Progenitor cell of endocrine pancreas (in vitro differentiated cells): ENCODE measurements around the gene TLCD2. TPM values are rescaled to one million over a fixed set of nuclear protein-coding genes. Genes with fewer than 3 reads are reported as not detected.

Experiments
- DNase-seq: peaks from one replicate; pipeline ENCODE4 v3.0.0; 2021; ENCODE audit warnings: low spot score; ENCODE audit not compliant: unreplicated experiment
- H3K27ac Mint-ChIP-seq: 2 replicates; pipeline ENCODE4 v1.8.0; 2021; ENCODE audit warnings: mild to moderate bottlenecking, moderate library complexity, mixed read lengths
- H3K27me3 Mint-ChIP-seq: 2 replicates; pipeline ENCODE4 v1.8.0; 2021; ENCODE audit warnings: mixed read lengths
- H3K36me3 Mint-ChIP-seq: 2 replicates; pipeline ENCODE4 v1.8.0; 2022; ENCODE audit warnings: mixed read lengths; ENCODE audit not compliant: insufficient read depth
- H3K4me1 Mint-ChIP-seq: 2 replicates; pipeline ENCODE4 v1.8.0; 2021; ENCODE audit warnings: low read depth, mixed read lengths
- H3K4me3 Mint-ChIP-seq: 2 replicates; pipeline ENCODE4 v1.8.0; 2021; ENCODE audit warnings: low read depth, mild to moderate bottlenecking, moderate library complexity, mixed read lengths
- H3K9me3 Mint-ChIP-seq: 2 replicates; pipeline ENCODE4 v1.8.0; 2021; ENCODE audit warnings: low read depth, mixed read lengths
- total RNA-seq: library from RNA; stranded (reverse); gene quantifications from 2 replicates; pipeline ENCODE4 v1.2.1, GENCODE V29; 2021
- TF ChIP-seq, protein P1 (sequence below): fragments of 200-600 bp; sonication (generic); IDR thresholded peaks from one replicate; pipeline ENCODE4 v1.5.0; 2021; ENCODE audit warnings: antibody characterized with exemption, mild to moderate bottlenecking; ENCODE audit not compliant: unreplicated experiment

Gene TLCD2
- total RNA-seq, 1 donor from 2014 or later, result 2.7 TPM

DNA sequence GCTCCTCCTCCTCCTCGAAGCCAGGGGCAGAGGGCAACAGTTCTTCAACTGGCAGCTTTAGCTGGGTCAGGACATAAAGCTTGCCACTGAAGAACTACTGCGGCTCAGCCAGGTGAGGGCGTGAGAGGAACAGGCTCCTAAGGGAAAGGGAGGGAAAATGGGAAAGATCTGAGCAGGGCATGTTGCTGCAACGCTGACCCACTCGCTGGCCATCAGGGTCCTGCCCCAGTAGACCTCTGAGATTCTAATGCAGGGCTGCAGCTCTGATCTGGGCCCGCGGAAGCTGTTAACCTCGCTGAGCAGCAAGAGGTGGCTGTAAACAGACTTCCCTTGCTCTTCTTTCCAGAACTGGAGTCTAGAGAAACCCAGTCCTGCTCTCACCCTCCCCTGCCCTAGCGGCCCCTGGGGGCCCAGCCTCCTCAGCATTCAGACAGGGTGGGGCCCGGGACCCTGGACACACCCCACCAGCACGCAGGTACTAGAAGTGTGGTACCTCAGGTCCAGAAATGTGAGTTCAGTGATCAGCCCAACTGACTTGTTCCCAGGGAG lies 3.8 kb upstream of the TLCD2 start:
- H3K36me3 Mint-ChIP-seq, result peaks cover 6% of the 10 kb centered on the region
- DNase-seq, result peak; percentile 41
- H3K9me3 Mint-ChIP-seq, result no peaks in the 10 kb centered on the region
- H3K27ac Mint-ChIP-seq, result peak overlapping the region; percentile 96
- H3K4me1 Mint-ChIP-seq, result peaks cover 27% of the 10 kb centered on the region
- TF ChIP-seq, protein P1, sequence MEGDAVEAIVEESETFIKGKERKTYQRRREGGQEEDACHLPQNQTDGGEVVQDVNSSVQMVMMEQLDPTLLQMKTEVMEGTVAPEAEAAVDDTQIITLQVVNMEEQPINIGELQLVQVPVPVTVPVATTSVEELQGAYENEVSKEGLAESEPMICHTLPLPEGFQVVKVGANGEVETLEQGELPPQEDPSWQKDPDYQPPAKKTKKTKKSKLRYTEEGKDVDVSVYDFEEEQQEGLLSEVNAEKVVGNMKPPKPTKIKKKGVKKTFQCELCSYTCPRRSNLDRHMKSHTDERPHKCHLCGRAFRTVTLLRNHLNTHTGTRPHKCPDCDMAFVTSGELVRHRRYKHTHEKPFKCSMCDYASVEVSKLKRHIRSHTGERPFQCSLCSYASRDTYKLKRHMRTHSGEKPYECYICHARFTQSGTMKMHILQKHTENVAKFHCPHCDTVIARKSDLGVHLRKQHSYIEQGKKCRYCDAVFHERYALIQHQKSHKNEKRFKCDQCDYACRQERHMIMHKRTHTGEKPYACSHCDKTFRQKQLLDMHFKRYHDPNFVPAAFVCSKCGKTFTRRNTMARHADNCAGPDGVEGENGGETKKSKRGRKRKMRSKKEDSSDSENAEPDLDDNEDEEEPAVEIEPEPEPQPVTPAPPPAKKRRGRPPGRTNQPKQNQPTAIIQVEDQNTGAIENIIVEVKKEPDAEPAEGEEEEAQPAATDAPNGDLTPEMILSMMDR, result peak; percentile 69
- peak overlapping the region; percentile 93 for H3K4me3 Mint-ChIP-seq
- H3K27me3 Mint-ChIP-seq, result peaks cover 4% of the 10 kb centered on the region

DNA sequence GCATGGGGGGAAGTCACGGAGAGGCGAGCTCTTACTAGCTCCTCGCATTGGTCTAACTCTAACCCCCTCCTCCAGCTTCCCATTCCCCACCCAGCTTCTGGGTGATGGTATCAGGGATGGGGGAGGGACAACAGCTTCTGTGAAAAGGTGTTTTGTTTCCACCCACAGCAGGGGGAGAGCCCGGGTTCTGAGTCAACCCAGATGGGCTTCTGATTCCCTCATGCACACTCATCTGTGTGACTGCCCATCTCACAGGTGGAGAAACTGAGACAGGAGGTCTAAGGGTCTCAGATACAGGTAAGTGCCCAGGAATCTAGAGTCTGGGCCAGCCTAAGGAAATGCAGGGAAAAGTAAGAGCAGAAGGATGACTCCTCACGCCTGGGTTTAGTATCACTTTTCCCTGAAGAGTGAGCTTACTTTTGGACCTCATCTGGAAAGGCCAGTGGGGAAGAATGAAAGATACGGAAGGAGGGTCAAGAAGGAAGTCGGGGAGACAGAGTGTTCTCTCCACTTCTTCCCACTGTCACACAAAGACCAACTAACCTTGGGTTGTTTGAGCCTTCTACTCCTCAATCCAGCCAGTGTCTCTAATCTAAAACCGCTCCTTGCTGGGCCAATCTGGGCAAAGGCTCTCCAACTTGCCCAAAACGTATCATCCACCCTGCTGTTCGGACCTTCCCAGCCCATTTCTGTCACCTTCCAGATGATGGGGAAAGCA lies 3.1 kb upstream of the TLCD2 start:
- H3K27me3 Mint-ChIP-seq, result peaks cover 4% of the 10 kb centered on the region
- H3K9me3 Mint-ChIP-seq, result no peaks in the 10 kb centered on the region
- TF ChIP-seq, protein P1, result no peak
- peaks cover 26% of the 10 kb centered on the region for H3K4me1 Mint-ChIP-seq
- peaks cover 6% of the 10 kb centered on the region for H3K36me3 Mint-ChIP-seq
- no peak for DNase-seq
- peak overlapping the region; percentile 93 for H3K4me3 Mint-ChIP-seq
- peak overlapping the region; percentile 96 for H3K27ac Mint-ChIP-seq

GRCh38 chr17:1712271-1712670 lies 2.1 kb upstream of the TLCD2 start:
- H3K9me3 Mint-ChIP-seq, result no peaks in the 10 kb centered on the region
- DNase-seq, result no peak
- H3K36me3 Mint-ChIP-seq, result peaks cover 6% of the 10 kb centered on the region
- H3K4me1 Mint-ChIP-seq, result peaks cover 18% of the 10 kb centered on the region
- no peak overlapping the region for H3K4me3 Mint-ChIP-seq
- peaks cover 4% of the 10 kb centered on the region for H3K27me3 Mint-ChIP-seq
- TF ChIP-seq, protein P1, result no peak
- H3K27ac Mint-ChIP-seq, result no peak overlapping the region

DNA sequence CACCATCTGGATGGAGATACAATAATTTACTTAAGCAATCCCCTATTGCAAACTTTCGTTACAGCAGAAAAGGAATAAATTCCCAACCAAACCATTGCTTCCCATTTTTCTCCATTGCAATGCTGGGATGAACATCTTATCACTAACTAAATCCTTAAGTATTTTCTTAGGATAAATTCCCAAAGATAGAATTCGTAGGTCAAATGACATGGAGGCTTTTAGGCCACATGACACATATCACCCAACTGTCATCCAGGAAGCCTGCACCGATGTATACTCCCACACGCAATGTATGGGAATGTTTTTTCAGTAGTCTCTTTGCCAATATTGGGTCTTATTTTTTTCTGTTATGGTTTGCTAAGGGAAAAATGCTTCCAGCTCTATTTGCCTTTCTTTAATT lies 1.6 kb upstream of the TLCD2 start:
- TF ChIP-seq, protein P1, result no peak
- Mint-ChIP-seq H3K27me3 (peaks cover 4% of the 10 kb centered on the region), H3K9me3 (no peaks in the 10 kb centered on the region), H3K4me3 (peak overlapping the region; percentile 9), H3K4me1 (peaks cover 18% of the 10 kb centered on the region), H3K27ac (no peak overlapping the region), H3K36me3 (peaks cover 6% of the 10 kb centered on the region)
- no peak for DNase-seq

- TF ChIP-seq, protein P1, result no peak
- Mint-ChIP-seq H3K27me3 (peaks cover 4% of the 10 kb centered on the region), H3K9me3 (no peaks in the 10 kb centered on the region), H3K4me3 (peak overlapping the region; percentile 72), H3K27ac (peak overlapping the region; percentile 67), H3K36me3 (peaks cover 6% of the 10 kb centered on the region), H3K4me1 (peaks cover 18% of the 10 kb centered on the region)
- DNase-seq, result no peak
Measured at GRCh38 chr17:1710807-1711553, 803 bp upstream of the TLCD2 start.
